Transverse colon (tissue), 4 donors: ENCODE measurements around the gene LMAN1L. TPM values are rescaled to one million over a fixed set of nuclear protein-coding genes. Genes with fewer than 3 reads are reported as not detected.
A peak's percentile ranks its signal among the peaks of the same experiment; 100 is the strongest.

Experiments
- DNase-seq: peaks from one replicate; pipeline ENCODE4 v3.0.0-alpha.2; 2019
- H3K27ac ChIP-seq, 4 donors: fragments of 200-600 bp; sonication (generic); 2 replicates each; pipeline ENCODE4 v1.5.1; 2016 to 2018; ENCODE audit warnings: inconsistent platforms in 4 of 4
- H3K27me3 ChIP-seq: fragments of 200-600 bp; sonication (generic); 2 replicates; pipeline ENCODE4 v1.5.1; 2017; ENCODE audit warnings: inconsistent platforms
- H3K36me3 ChIP-seq, 4 donors: fragments of 200-600 bp; sonication (generic); 2 replicates each; pipeline ENCODE4 v1.5.1; 2017 to 2019; ENCODE audit warnings: inconsistent platforms in 4 of 4
- H3K4me1 ChIP-seq, 4 donors: fragments of 200-600 bp; sonication (generic); 2 replicates each; pipeline ENCODE4 v1.5.1; 2017 to 2020; ENCODE audit warnings: inconsistent platforms in 4 of 4
- H3K4me3 ChIP-seq, 4 donors: fragments of 200-600 bp; sonication (generic); 1 replicate in 1 of 4; 2 replicates in 3 of 4; pipeline versions ENCODE4 v1.5.1 to v1.6.1; 2017 to 2019; ENCODE audit warnings: inconsistent platforms in 4 of 4
- H3K9me3 ChIP-seq, 2 donors: fragments of 200-600 bp; sonication (generic); 2 replicates each; pipeline ENCODE4 v1.5.1; 2017 to 2019; ENCODE audit warnings: inconsistent platforms in 2 of 2
- EP300 ChIP-seq: sonication (generic); formaldehyde crosslinking; IDR thresholded peaks from one replicate; pipeline ENCODE4 v1.6.1; 2017; ENCODE audit warnings: antibody characterized with exemption, low read depth
- POLR2A ChIP-seq: fragments of 450-650 bp; IDR thresholded peaks from one replicate; pipeline ENCODE4 v1.6.1; 2016; ENCODE audit warnings: antibody characterized with exemption, mild to moderate bottlenecking, moderate library complexity
- POLR2AphosphoS5 ChIP-seq, 3 donors: sonication (generic); formaldehyde crosslinking; IDR thresholded peaks; one replicate each; pipeline ENCODE4 v1.6.1; 2016; ENCODE audit warnings: antibody characterized with exemption in 3 of 3
- WGBS, 2 donors: methylation state at CpG; one replicate each; pipeline ENCODE4 v1.1.5; 2018; ENCODE audit warnings: low coverage in 1 of 2; 5-methylcytosine and 5-hydroxymethylcytosine counted together
- in situ Hi-C, 4 donors: fragments of 200-750 bp; cut with MboI; loops; one replicate each; pipeline versions ENCODE4 v1.15.0 to v1.15.1; 2017; ENCODE audit warnings: low sequenced_read_pairs in 3 of 4, low pct_ligation_motif_present in 1 of 4, low pct_unique_long_range_greater_than_20kb in 1 of 4
- intact Hi-C: fragments of 100-400 bp; cut with DNase I; formaldehyde crosslinking; loops from one replicate; pipeline ENCODE4 v1.15.1; 2023; ENCODE audit warnings: low total_unique reads
- total RNA-seq, 4 donors: library from RNA; depleted of rRNA; stranded (reverse); fragments of >200 nt; gene quantifications; one replicate each; pipeline ENCODE4 v1.1.0, GENCODE V29; 2016
- TF ChIP-seq, protein P1 (sequence below), 5 experiments: fragments of 200-600 bp in 3 of 5; fragments of 450-650 bp in 2 of 5; sonication (generic) in 3 of 5; IDR thresholded peaks; 1 replicate in 2 of 5; 2 replicates in 3 of 5; pipeline ENCODE4 v1.5.1; 2016 to 2017; ENCODE audit warnings: antibody characterized with exemption in 5 of 5, inconsistent platforms in 3 of 5, mild to moderate bottlenecking in 2 of 5, moderate library complexity in 1 of 5

LMAN1L gene
- total RNA-seq, 4 donors from 2014 or later = 20.2 TPM; not detected in 3

GRCh38 chr15:74830868-74831267, 18.2 kb downstream of the LMAN1L start:
- H3K27ac ChIP-seq = peak overlapping the region in 1 of 4 donors; percentile 48
- TF ChIP-seq POLR2A (no peak), POLR2AphosphoS5 (IDR thresholded peaks at IDR 0.05) (no peak), EP300 (no peak)
- TF ChIP-seq, protein P1, sequence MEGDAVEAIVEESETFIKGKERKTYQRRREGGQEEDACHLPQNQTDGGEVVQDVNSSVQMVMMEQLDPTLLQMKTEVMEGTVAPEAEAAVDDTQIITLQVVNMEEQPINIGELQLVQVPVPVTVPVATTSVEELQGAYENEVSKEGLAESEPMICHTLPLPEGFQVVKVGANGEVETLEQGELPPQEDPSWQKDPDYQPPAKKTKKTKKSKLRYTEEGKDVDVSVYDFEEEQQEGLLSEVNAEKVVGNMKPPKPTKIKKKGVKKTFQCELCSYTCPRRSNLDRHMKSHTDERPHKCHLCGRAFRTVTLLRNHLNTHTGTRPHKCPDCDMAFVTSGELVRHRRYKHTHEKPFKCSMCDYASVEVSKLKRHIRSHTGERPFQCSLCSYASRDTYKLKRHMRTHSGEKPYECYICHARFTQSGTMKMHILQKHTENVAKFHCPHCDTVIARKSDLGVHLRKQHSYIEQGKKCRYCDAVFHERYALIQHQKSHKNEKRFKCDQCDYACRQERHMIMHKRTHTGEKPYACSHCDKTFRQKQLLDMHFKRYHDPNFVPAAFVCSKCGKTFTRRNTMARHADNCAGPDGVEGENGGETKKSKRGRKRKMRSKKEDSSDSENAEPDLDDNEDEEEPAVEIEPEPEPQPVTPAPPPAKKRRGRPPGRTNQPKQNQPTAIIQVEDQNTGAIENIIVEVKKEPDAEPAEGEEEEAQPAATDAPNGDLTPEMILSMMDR (IDR thresholded peaks at IDR 0.05) = no peak
- in situ Hi-C loops (loop anchor here in 1 of 4 donors (10.0 kb wide), 1 partner anchor 74 kb away; the partner anchor contains the start of gene FAM219B), intact Hi-C loops (no loop called here)
- no peak for DNase-seq
- peaks cover 4 to 24% (median 17%) of the 10 kb centered on the region in 4 donors for H3K4me1 ChIP-seq
- H3K4me3 ChIP-seq = no peak overlapping the region
- H3K36me3 ChIP-seq = no peaks in the 10 kb centered on the region
- no peaks in the 10 kb centered on the region for H3K9me3 ChIP-seq
- peaks cover 29% of the 10 kb centered on the region for H3K27me3 ChIP-seq
- 41% methylated on average over 5 of the region's 5 CpGs; no CpG with 5 or more reads in 1 of the 2 donors for WGBS, 2 donors

DNA sequence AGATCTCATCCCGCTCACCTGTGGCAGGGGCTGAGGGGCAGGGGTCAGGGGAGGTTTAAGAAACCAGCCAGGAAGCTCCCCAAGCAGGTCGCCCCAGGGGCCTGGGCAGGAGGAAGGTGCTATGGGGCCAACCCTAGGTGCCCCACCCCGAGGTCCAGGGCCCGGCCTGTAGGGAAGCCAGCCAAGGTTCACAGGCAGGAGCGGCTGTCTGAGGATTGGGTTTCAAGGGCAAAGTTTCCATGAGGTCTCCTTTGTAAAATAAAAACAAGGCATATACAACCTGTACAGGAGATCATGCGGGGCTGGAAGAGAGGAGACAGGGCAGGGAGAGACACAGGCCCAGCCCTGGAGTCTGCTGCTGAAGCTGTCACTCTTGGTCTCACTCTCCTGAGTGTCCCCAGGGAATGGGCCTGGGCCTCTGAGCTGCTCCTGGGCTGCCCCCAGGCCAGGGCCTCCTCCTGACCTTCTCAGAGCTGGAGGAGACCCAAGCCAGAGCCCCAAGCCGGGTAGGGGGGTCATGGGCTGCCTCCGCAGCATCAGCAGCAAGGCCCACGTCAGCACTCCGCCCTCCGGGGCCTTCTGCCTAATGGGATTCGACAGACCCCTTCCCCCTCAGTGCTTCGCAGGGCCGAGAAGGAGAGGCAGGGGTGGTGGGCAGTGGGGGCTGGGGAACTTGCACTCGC, 19.3 kb downstream of the LMAN1L start:
- H3K27ac ChIP-seq = peak overlapping the region; percentile 60 to 70 (median 65)
- TF ChIP-seq POLR2A = no peak
- TF ChIP-seq, protein P1 (IDR thresholded peaks at IDR 0.05) = no peak
- peak in 1 of 3 donors; percentile 38 for TF ChIP-seq POLR2AphosphoS5 (IDR thresholded peaks at IDR 0.05)
- TF ChIP-seq EP300 = no peak
- in situ Hi-C loops (loop anchor here in 1 of 4 donors (10.0 kb wide), 1 partner anchor 73 kb away; the partner anchor contains the start of gene FAM219B), intact Hi-C loops (no loop called here)
- H3K4me3 ChIP-seq = no peak overlapping the region
- peaks cover 4 to 18% (median 13%) of the 10 kb centered on the region in 4 donors for H3K4me1 ChIP-seq
- no peaks in the 10 kb centered on the region for H3K9me3 ChIP-seq
- 29 to 49% methylated on average over 2 to 15 of the region's 15 CpGs for WGBS, 2 donors
- no peaks in the 10 kb centered on the region for H3K36me3 ChIP-seq
- DNase-seq = peak; percentile 83
- H3K27me3 ChIP-seq = peaks cover 18% of the 10 kb centered on the region

DNA sequence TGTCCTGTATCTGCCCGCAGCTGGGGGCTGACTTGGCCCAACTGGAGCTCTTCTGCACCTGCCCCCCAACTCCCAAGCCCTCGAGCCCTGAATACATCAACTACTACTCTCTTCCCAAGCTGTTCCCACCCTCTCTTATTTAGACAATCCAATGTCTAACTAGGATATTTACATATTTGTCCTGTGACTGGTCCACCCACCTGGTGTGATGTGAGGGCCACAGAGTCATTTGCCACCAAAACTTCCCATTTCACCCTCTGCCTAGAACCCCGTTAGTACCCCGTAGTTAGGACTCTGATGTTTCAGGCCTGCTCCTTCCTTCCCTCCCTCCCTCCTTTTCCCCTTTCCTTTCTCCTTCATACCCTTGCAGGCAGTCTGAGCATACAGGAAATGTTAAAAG, 20.2 kb downstream of the LMAN1L start:
- in situ Hi-C loops (loop anchor here in 1 of 4 donors (10.0 kb wide), 1 partner anchor 72 kb away; the partner anchor contains the start of gene FAM219B), intact Hi-C loops (no loop called here)
- Histone ChIP-seq H3K4me1 (peaks cover 4 to 18% (median 13%) of the 10 kb centered on the region in 4 donors), H3K4me3 (no peak overlapping the region), H3K9me3 (no peaks in the 10 kb centered on the region), H3K27ac (no peak overlapping the region), H3K36me3 (no peaks in the 10 kb centered on the region), H3K27me3 (peaks cover 9% of the 10 kb centered on the region)
- no peak for DNase-seq
- 77% methylated on average over 4 of the region's 4 CpGs; no CpG with 5 or more reads in 1 of the 2 donors for WGBS, 2 donors
- TF ChIP-seq POLR2A (no peak), POLR2AphosphoS5 (IDR thresholded peaks at IDR 0.05) (no peak), EP300 (no peak)
- TF ChIP-seq, protein P1 (IDR thresholded peaks at IDR 0.05) = no peak

DNA sequence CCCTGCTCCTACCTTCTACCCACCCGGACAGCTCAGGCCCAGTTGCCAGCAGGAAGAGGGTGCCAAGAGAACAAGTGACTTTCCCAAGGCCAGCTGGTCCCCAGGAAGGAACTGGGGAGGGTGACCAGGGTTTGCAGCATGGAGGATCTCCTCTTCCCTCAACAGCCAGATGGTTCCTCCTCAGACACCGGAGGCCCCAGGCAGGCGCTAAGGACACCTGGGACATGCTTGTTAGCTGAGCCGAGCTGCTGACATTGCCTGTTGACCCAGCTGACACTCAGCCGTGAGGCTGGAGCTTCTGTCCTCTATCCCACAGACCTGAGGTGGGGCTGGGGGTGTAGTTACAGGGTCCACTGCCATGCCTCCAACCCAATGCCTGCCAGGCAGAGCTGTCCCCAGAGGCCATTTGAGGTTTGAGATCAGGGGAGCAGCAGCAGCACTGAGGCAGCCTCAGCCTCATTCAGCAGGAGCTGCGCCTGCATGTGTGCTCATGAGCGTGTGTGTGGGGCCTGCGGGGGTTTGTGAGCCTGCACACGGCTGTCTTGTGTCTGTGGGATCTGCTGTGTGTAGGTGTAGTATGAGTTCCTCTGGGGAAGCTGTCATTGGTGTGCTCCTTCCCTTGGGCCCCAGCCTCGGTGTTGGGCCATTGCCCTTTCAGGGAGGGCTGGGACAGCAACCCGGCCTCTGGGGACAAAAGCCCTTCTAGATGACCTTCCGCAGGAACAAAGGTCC, 20.9 kb downstream of the LMAN1L start:
- H3K9me3 ChIP-seq = no peaks in the 10 kb centered on the region
- intact Hi-C loops (no loop called here), in situ Hi-C loops (loop anchor here in 1 of 4 donors (10.0 kb wide), 1 partner anchor 71 kb away; the partner anchor contains the start of gene FAM219B)
- TF ChIP-seq, protein P1 (IDR thresholded peaks at IDR 0.05) = no peak
- no peak for TF ChIP-seq POLR2AphosphoS5 (IDR thresholded peaks at IDR 0.05)
- TF ChIP-seq EP300 = no peak
- no peak for TF ChIP-seq POLR2A
- 79% methylated on average over 8 of the region's 12 CpGs; no CpG with 5 or more reads in 1 of the 2 donors for WGBS, 2 donors
- DNase-seq = no peak
- H3K27me3 ChIP-seq = peaks cover 2% of the 10 kb centered on the region
- no peaks in the 10 kb centered on the region for H3K36me3 ChIP-seq
- no peak overlapping the region for H3K4me3 ChIP-seq
- H3K4me1 ChIP-seq = peaks cover 4 to 18% (median 13%) of the 10 kb centered on the region in 4 donors
- H3K27ac ChIP-seq = no peak overlapping the region
